ENCODE results near the gene B4GALT3.
"Not testable (repeated sequence)": the region's sequence is repeated elsewhere in the genome, so short reads cannot be mapped to it uniquely, and the experiment has no call there.

B4GALT3 gene

DNA sequence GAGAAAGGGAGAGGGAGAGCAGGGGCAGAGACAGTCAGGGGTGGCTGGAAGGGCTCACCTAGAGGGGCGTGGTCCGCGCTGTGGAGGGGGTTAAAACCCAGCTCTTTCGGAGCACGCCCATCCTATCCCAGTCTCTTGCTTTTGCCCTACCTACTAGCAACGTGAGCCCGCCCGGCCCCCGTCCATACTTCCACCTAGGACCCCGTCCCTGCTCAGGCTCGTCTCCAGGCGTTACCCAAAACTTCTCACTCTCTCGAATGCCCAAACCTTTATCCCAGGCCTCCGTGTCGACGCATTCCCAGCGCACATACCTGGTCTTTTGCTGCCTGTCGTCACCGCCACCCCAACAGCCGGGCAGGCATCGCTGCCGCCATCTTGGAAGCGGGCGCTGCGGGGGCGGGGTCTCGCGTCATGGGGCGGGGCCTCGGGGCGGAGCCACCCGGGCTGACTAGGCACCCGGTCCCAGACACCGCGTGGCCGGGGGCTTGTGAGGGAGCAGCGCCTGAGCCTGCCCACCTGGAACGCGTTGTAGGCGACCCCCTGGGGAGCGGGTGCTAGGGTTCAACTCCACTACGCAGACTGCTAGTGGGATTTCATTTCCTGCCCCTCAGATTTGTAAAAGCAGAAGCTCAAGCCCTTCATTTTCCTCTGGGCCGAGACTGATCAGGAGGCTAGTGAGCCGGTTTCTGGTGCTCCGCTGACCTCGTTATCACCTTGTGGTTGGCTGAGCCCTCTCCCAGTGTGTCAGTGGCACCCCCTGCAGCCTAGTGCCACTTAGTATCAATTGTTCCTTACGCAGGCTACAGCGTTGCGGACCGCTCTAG, at the start of gene B4GALT3:
B4GALT3 (minus strand) TSS at position 396 of the 824 bp plus-strand sequence. CDS start 1,447 bp downstream, outside the sequence.
- peak; percentile 77 for DNase-seq

DNA sequence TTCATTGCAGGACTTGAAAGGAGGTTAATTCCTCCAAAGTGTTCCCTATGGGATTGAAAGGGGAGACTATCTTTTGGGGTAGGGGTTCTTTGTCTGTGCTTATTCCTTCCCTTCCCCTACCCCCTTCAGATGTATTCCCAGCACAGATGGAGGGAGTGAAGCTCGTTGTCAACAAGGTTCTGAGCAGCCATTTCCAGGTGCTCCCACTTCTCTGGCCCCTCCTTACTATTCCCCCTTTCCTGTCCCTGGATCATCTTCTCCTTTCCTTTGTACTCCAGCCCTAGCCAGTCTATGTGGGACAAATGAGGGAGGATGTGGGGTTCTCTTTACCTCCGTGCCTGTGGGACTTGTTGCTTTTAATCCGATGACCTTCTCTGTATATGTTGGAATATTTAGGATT, 49.5 kb upstream of the B4GALT3 start:
- no peak for DNase-seq

DNA sequence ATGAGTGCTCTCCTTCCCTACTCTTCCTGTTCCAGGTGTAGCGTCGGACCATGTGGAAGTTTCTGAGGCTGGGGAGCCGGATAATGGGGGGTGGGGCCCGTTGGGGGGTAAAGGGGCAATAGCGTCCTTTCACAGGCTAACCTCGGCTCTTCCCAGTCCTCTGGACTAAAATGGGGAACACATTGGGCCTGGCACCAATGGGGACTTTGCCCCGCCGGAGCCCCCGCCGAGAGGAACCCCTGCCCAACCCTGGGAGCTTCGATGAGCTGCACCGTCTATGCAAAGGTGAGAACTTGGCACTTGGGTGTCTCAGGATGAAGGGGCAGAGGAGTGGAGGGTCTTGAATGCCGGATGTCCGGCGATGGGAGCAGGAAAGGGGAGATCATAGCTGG, 49.0 kb upstream of the B4GALT3 start:
- DNase-seq = no peak

DNA sequence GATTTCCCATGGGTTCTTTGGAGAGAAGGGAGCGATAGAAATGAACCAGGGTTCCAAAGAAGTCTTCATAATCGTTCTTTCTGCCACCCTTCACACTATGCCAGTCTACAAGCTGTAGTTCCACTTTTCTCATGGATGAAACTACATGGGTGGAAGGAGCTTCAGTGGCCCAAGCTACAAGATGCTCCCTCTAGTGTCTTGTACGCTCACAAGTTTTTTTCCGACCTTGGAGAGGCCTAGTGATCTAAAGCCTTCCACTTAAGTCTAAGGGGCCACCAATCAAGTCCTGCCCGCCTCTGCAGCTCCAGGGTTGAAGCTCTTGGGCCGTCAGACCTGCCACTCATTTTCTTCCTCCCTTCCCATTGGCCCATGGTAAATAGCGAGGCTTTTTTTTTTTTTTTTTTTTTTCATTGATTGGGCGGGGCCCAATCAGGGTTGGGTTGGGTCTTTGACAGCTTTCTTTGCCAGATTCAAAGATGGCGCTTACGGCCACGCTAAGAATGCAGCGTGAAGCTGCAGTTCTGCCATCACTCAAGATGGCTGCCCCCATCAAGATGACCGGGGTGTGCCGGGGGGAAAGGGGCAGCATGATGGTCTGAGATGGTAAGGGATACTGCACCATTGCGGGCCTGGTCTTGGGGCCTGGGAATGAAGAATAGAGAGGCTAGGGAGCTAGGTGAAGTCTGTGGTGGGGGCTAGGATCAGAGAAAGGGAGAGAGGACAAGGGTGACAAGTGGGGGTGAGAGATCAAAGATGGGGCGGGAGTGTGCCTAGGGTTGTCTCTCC, 48.4 kb upstream of the B4GALT3 start, which contains the start of gene TOMM40L:
TOMM40L (plus strand) TSS at position 527 of the 786 bp plus-strand sequence. CDS start 430 bp downstream, outside the sequence.
- DNase-seq = peak; percentile 100

DNA sequence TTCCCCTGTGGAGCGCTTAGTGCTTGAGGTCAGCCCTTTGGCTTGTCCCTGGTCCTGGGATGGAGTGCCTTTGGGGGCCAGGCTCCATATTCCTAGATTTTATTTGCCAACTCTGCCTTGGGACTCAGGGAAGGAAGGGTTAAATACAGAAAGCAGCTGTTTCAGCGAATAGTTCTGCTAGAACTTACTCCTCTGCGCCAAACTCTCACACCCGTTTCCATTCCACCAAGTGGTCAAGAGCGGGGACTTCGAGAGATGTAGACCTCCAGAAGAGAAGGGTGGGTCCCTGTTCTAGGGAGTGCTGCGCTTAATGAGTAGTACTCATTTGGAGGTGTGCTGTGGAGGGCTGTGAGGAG, 47.8 kb upstream of the B4GALT3 start:
- no peak for DNase-seq

DNA sequence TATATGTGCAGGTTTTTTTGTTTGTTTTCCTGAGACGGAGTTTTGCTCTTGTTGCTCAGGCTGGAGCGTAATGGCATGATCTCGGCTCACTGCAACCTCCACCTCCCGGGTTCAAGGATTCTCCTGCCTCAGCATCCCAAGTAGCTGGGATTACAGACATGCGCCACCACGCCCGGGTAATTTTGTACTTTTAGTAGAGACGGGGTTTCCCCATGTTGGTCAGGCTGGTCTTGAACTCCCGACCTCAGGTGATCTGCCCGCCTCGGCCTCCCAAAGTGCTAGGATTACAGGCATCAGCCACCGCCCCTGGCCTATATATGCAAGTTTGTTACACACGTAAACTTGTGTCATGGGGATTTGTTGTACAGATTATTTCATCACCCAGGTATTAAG, 47.4 kb upstream of the B4GALT3 start:
- DNase-seq = not testable (repeated sequence)

DNA sequence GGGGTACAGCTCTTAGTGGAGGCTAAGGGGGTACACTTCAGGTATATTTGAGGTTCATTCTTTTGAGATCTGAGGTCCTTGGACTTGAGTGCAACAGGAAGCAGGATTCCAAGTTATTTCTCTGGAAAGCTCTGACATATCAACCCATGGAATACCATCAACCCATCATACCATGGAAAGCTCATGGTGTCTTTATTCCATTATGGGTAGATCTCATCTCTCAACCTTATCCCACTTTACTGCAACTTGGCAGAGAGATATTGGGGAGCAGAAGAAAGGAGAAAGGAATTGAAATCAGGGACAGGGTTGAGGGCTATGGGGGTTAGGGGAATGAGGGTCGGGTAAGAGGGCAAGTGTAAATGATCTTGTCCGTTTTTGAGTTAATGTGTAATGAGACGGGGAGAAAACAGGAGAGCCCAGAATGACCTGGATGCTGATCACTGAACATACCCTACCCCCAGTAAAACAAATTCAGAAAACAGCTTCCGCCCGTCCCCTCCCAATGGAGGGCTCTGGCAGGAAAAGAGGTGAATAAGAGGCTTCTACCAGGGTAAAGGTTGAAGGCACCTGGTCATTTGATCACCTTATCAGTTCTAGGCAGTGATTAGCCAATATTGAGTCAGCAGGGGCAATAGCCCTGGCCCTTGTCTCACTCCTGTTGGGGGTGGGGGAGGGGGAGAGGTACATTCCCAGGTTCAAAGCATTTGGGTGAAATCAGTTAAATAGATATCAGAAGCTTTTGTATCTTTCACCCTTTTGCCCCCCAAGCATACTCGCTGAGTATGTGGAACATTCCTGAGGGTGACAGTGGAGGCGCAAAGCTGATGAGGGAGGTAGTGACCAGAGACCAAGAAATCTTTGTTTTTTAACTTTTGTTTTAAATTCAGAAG, 46.7 kb upstream of the B4GALT3 start:
- DNase-seq = no peak

DNA sequence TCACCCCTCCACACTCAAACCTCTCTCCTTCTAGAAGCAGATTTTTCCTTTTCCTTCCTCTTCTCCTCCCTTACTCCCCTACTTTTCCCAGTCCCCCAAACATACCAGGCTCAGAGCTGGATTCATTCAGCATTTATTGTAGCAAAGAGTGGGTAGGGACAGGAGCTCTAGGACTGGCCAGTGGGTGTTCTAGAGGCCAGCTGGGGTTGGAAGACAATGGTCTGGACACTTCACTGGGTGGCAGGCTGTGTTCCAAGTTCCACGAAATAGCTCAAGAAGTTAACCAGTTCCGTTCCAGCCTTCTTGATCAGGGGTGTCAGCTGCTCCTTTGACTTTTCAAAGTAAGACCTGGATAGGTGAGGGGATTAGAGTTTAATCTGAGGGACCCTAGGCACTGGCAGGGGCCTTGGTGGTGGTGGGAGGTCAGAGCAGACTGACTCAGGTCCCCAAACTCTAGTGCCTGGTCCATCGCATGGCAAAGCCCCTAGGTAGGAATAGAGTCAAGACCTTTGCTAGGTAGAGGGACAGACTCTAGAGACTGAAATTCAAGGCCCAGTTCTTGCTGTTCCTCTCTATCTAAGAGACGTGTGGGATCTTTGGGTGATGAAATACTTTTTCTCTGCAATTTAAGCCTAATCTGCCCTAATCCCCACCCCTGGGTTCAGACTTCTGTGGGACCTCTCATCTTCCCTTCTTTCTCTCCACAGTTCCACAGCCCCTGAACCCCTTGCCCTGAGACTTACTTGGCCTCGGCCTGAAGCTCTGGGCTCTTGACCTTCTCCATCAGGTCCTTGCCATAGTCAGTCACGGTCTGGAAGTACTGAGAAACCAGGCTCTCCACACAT, 45.1 kb upstream of the B4GALT3 start:
- DNase-seq = no peak

DNA sequence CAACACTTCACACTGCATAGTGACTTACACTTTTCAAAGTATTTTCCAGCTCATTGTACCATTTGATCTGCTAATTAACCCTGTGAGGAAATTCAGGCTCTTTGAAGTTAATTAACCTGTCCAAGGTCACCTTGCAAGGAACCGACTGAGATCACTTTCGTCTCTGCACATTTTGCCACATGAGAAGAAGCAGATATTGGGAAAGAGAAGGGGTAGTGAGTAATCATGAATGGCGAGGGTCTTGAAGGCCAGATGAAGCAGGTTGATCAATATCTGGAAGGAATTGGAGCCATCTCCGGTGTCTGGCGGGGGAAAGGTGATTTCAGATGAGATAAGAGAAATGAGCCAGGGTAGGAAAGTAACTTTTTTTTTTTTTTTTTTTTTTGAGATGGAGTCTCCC, 42.7 kb upstream of the B4GALT3 start:
- no peak for DNase-seq

DNA sequence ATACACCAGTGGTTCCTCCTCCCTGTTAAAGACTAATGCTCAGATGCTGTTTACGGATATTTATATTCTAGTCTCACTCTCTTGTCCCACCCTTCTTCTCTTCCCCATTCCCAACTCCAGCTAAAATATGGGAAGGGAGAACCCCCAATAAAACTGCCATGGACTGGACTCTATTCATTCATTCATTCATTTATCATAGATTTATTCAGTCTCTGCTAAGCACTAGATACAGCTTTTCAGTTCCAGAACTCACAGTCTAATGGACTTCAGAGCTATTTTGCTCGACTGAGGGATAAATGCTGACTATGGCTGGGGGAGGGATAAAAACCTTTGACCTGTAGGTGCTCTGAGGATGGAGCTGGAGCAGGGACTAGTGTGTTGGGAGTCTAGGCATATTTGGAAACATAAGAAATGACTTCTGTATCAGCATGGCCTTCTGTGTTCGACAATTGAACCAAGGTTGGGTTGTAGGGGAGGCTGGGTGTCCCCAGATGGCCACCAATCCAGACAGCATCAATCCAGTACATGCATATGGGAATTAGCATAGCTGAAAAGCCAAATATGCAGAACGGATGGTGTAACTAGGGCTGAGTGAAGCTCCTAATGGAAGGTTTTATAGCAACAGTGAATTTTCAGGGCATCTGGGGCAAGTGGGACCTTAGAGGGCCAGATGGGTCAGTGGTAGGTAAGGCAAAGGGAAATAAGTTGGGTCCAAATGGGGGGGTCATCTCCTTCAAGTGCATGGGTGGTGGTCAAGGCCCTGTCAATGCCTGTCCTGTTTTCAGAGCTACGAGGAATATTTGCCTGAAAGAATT, 42.0 kb upstream of the B4GALT3 start:
- DNase-seq = no peak

DNA sequence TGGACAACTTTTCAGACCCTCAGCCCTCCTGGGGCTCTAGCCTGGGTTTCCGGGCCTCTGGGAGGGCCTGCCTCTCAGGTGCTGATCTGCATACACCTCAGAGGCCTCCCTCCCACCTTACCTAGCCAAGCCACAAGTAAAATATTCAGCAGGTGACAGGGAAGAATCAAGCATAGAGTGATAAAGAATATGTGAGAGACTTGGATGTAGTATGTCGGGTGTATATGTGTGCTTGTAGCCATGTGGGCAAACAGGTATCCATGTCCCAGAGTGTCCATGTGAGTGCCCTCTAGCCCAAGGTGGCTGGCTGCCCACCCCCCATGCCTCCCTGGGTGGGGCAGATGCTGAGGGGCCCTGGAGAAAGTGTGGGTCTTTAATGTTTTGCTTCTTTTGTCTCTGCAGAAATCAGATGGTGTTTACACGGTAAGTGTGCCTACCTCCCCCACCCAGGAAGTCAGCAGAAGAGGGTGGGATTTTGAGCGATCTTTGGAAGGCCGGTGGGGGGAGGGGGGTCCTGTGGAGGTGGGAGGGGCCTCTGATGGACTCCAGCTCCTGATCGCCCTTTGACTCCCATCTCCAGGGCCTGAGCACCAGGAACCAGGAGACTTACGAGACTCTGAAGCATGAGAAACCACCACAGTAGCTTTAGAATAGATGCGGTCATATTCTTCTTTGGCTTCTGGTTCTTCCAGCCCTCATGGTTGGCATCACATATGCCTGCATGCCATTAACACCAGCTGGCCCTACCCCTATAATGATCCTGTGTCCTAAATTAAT, 41.2 kb upstream of the B4GALT3 start:
- no peak for DNase-seq

DNA sequence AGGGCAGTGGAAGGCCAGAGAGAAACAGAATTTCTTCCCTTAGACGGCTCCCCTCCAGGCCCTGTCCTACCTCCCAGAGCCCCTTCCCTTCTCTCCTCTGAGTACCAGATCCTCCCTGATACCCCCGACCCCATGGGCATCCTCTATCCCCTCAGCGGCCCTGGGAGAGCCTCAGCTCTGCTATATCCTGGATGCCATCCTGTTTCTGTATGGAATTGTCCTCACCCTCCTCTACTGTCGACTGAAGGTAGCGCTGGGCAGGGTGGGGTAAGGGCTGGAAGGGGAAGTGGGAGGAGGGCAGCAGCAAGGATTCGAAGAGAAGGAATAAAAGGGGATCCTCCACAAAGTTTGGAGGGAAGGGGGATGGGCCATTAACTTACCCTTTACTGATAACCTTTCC, 40.5 kb upstream of the B4GALT3 start:
- no peak for DNase-seq

DNA sequence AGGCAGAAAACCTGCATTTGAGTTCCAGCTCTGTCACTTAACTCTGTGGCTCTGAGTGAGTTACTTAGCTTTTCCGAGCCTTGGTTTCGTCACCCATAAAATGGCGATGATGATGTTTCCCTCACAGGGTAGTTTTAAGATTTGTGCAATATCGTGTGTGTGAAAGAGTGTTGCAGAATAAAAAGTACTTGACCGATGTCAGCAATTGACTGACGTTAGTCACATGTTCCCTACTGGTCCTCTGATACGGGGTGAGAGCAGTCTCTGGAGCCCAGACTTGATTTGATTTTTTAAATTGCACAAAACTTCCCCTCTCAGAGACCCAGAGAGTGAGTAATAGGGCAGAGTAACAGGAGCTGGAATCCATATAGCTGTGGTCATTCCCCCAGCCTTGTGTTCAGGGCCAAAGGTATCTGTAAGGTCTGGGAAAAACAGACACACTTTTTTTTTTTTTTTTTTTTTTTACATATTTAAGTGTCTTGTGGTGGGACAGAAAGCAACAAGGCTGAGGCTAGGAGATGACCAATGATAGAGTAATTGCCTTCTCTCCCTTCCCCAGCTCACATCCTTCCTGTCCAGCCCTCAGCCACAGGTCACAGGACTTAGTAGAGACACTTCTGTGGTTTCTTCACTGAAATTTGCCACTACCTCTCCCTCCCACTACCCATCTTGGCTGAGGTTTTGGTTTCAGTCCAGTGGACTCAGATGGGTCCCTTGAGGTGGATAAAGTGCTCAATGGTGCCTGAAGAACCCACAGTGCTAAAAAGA, 39.8 kb upstream of the B4GALT3 start:
- DNase-seq = peak; percentile 79

DNA sequence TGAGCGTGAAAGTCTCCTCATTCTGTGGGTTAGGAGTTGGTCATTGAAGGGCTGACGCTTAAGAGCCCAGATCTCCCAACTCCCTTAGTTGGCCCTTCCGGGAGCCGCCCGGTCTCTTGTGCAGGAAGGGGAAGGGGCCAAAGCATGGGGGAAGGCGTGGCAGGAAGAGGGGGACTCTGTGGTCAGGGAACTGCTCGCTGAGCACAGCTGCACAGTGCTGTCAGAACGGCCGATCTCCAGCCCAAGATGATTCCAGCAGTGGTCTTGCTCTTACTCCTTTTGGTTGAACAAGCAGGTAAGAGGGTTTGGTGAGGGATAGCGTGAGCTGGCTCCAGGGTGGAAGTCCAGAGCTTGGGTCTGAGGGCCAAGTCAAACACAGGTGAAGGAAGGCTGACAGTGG, 37.8 kb upstream of the B4GALT3 start, which contains the start of gene FCER1G:
FCER1G (plus strand) TSS at position 220 of the 400 bp plus-strand sequence; CDS start at position 247, 27 bp downstream.
- no peak for DNase-seq

DNA sequence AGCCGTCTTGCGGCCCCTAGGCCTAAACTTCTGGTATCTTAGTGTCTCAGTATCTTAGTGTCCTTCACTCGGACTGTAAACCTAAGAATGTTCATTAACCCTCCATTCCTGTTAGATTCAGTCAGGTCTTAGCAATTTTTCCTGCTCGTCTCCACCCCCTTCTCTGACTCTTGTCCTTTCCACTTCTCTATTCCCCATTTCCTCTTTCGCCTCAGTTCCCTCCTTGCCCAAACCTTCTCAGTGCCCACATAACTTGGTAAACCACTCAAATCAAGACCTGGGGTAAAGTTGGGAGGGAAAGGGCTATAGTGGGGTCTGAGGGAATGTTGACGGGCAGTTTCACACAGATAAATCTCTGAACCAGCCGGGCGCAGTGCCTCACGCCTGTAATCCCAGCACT, 37.1 kb upstream of the B4GALT3 start:
- no peak for DNase-seq

DNA sequence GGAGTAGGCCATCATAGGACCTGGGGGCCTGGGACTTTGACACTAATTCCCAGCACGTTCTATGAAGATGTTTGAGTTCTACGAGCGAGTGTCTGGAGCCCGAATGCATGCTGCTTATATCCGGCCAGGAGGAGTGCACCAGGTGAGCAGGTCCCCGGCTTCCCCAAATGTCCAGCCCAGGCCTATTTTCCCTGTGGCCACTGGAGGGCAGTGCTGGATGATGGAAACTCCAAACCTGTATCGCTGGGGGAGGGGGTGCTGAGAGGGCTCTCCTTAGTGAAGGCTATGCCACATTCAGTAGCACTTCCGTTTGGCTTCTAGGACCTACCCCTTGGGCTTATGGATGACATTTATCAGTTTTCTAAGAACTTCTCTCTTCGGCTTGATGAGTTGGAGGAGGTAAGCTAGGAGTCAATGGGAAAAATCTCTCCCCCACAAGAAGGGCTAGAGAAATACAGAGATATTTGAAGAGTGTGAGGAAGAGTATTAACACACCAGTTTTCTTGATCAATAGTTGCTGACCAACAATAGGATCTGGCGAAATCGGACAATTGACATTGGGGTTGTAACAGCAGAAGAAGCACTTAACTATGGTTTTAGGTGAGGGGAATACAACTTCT, 32.6 kb upstream of the B4GALT3 start:
- peak; percentile 75 for DNase-seq

DNA sequence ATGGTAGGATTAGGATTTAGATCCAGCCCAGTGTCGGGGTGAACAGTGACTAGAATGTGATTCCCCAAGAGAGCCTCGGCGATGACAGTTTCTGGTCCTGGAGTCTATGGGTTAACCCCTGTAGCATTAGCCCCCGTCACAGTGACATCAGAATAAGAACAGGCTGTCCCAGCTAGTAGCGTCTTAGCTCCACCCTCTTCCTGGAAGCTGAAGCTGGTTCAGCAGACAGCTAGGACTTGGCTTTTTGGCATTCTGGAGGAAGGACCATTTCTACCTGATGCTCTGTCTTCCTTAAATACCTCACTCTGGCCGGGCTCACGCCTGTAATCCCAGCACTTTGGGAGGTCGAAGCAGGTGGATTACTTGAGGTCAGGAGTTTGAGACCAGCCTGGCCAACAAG, 29.9 kb upstream of the B4GALT3 start:
- no peak for DNase-seq

DNA sequence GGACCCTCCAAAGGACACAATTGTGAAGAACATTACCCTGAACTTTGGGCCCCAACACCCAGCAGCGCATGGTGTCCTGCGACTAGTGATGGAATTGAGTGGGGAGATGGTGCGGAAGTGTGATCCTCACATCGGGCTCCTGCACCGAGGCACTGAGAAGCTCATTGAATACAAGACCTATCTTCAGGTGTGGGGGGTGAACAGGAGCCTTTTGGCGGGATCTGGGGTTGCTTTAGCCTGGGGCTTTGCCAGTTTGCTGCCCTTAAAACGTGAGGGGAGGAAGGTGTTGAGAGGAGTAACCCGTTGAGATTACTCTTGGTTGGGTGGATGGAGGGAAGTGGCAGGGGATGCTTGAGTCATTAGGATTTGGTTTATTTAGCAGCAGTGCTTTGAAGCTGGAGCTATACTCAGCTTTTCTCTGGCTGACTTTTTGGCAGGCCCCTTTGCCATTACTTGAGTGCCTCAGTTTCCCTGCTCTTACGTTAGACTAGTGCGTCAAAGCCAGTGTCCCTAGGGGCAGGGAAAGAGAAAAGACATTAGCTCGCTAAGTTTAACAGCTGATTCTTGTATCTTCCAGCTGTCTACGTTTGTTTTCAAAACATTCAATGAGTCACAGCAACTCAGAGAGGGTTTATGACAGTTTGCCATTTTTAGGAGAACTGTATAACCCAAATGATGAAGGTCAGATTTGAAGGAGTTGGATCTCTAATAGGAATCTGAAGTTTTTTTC, 29.3 kb upstream of the B4GALT3 start:
- no peak for DNase-seq
